ENCODE measurements around the gene EARS2.

Gene EARS2

DNA sequence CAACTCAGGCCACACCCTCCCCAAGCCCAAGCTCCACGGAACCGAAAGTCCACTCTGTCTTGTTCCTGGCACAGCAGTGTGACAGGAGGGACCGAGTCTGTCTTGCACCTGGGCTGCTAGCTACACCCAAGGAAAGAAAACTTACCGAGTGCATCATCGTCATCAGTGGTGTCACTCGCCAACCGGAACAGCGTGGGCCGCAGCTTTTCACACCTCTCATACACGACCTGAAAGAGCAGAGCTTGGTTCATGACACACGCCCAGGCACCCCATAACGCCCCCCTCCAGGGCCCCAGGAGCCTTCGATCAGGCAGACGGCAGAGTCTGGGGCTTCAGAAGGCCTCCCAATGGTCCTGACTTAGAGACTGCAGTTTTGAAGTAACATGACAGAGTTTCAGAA is 74.4 kb downstream of the EARS2 start:
- DNase-seq (ENCODE audit: low read depth) = no peak

DNA sequence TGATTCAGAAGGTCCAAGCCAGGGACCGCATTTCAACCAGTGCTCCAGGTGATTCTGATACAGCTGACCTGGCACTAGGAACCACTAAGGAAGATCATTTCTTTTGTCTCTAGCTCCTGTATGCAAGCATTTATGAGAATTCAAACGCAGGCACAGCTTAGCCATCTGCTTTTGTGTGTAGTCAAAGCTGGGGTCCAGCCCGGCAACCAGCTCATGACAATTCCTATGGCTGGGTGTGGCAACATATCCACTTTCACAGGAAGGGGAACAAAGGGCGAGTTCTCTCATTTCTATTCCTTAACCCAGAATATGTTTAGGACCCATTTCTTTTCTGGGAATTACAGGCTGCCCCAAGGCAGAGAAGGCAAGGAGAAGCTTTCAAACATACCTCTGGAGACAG is 76.9 kb downstream of the EARS2 start:
- DNase-seq (ENCODE audit: low read depth) = no peak

DNA sequence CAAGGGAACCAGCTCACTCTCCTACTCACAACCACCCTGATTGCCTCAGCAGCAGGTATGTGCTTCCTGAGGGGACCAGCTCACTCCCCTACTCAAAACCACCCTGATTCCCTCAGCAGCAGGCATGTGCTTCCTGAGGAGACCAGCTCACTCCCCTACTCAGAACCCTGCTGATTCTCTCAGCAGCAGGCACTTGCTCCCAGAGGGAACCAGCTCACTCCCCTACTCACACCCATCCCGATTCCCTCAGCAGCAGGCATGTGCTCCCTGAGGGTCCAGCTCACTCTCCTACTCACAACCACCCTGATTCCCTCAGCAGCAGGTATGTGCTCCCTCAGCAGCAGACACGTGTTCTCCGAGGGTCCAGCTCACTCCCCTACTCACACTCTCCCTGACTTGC is 78.0 kb downstream of the EARS2 start:
- DNase-seq (ENCODE audit: low read depth) = no peak

DNA sequence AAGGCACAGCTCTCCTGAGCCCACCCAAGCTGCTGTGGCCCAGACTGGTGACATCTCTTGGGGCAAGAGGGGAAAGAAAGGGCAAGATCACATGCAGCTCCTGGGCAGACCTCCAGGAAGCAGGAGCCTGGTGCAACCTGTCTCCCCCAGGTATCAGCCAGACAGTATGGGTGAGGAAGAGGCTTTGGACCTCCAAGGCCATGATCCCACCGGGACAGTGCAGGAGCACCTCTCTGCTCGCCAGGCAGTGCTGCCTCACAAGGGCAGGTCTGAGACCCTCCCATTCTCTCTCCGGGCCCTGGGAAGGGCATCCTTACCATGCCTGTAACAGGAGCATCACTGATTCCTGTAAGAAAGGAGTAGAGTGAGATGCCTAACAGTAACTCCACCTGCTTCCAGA is 78.6 kb downstream of the EARS2 start:
- DNase-seq (ENCODE audit: low read depth) = no peak

DNA sequence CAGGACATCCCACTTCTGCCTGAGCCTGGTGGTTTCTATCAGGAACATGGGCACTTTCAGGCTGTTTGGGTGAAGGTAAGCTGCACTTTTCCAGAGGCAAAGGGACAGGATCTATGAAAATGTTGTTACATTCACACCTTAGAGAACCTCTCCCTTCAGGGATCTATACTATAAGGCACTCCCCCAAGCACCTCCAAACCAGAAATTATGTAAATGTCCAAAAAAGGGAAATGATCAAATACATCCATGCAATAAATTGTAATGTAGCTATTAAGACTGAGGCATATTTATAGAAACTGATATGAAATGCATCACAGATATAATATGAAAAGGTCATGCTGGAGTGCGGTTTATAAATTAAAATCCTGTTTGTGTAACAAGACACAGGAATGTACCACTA is 80.9 kb downstream of the EARS2 start:
- no peak for DNase-seq (ENCODE audit: low read depth)

All from activated T-cell treated with anti-CD3 and anti-CD28 coated beads for 48 hours (primary cell).